Testis (tissue), 3 donors: ENCODE results near the gene KRTAP3-3. TPM values are rescaled to one million over a fixed set of nuclear protein-coding genes. Genes with fewer than 3 reads are reported as not detected.

Experiments used
- DNase-seq: peaks from one replicate; pipeline ENCODE4 v3.0.0-alpha.2; 2019
- H3K27ac ChIP-seq, 2 donors: fragments of 200-600 bp; sonication (generic); one replicate each; pipeline ENCODE4 v1.5.1; 2019
- H3K27me3 ChIP-seq: fragments of 200-600 bp; sonication (generic); one replicate; pipeline ENCODE4 v1.5.1; 2019
- H3K36me3 ChIP-seq: fragments of 200-600 bp; sonication (generic); one replicate; pipeline ENCODE4 v1.5.1; 2017; ENCODE audit warnings: low read depth; ENCODE audit errors: missing control alignments
- H3K4me1 ChIP-seq: fragments of 200-600 bp; sonication (generic); one replicate; pipeline ENCODE4 v1.5.1; 2019
- H3K4me3 ChIP-seq, 2 donors: fragments of 200-600 bp; sonication (generic); one replicate each; pipeline ENCODE4 v1.5.1; 2017 to 2019
- H3K9me3 ChIP-seq: fragments of 200-600 bp; sonication (generic); one replicate; pipeline ENCODE4 v1.5.1; 2017
- CTCF ChIP-seq, 3 experiments: fragments of 450-650 bp in 2 of 3; fragments of 200-600 bp in 1 of 3; sonication (generic) in 1 of 3; IDR thresholded peaks; one replicate each; pipeline ENCODE4 v1.5.1; 2016 to 2019; ENCODE audit warnings: antibody characterized with exemption in 3 of 3, mild to moderate bottlenecking in 2 of 3, moderate library complexity in 1 of 3
- POLR2A ChIP-seq: fragments of 450-650 bp; IDR thresholded peaks from one replicate; pipeline ENCODE4 v1.6.1; 2017; ENCODE audit warnings: antibody characterized with exemption, mild to moderate bottlenecking, moderate library complexity
- WGBS, 2 donors: methylation state at CpG; one replicate each; pipeline ENCODE4 v1.1.5; 2018; 5-methylcytosine and 5-hydroxymethylcytosine counted together
- intact Hi-C: fragments of 100-400 bp; cut with DNase I; formaldehyde crosslinking; loops from one replicate; pipeline ENCODE4 v1.15.1; 2023; ENCODE audit warnings: low total_unique reads
- polyA plus RNA-seq: library from polyadenylated mRNA; stranded (reverse); fragments of 350-450 nt; fragmentation: Illumina TruSeq; extraction: RNeasy Lipid Tissue Mini Kit (QIAGEN cat#74804); gene quantifications from one replicate; pipeline ENCODE4 v1.2.3, GENCODE V29; 2014; ENCODE audit warnings: low read depth, low replicate concordance; ENCODE audit not compliant: insufficient read depth
- total RNA-seq, 2 donors: library from RNA; depleted of rRNA; stranded (reverse); fragments of >200 nt; gene quantifications; one replicate each; pipeline ENCODE4 v1.2.3, GENCODE V29; 2016

The KRTAP3-3 gene
- total and polyA plus RNA-seq, 3 donors from 2014 or later, result not detected

GRCh38 chr17:41019415-41019814, 25.5 kb upstream of the KRTAP3-3 start:
- no peak overlapping the region for H3K4me3 ChIP-seq
- H3K4me1 ChIP-seq, result no peaks in the 10 kb centered on the region
- H3K9me3 ChIP-seq, result no peaks in the 10 kb centered on the region
- no peak for DNase-seq
- H3K27ac ChIP-seq, result no peak overlapping the region
- H3K27me3 ChIP-seq, result no peaks in the 10 kb centered on the region
- no peaks in the 10 kb centered on the region for H3K36me3 ChIP-seq
- intact Hi-C loops, result no loop called here
- 92 to 93% methylated on average over 3 of the region's 3 CpGs for WGBS, 2 donors
- TF ChIP-seq CTCF (IDR thresholded peaks at IDR 0.05), result no peak
- no peak for TF ChIP-seq POLR2A

- TF ChIP-seq CTCF (IDR thresholded peaks at IDR 0.05), result no peak
- no peak for TF ChIP-seq POLR2A
Observed at GRCh38 chr17:41018541-41018940, 24.6 kb upstream of the KRTAP3-3 start.

GRCh38 chr17:41016578-41017215, 22.7 kb upstream of the KRTAP3-3 start:
- Histone ChIP-seq H3K36me3 (no peaks in the 10 kb centered on the region), H3K27me3 (no peaks in the 10 kb centered on the region), H3K27ac (no peak overlapping the region), H3K4me1 (no peaks in the 10 kb centered on the region), H3K9me3 (no peaks in the 10 kb centered on the region), H3K4me3 (no peak overlapping the region)
- no peak for DNase-seq
- WGBS, 2 donors, result 79 to 88% methylated on average over 13 of the region's 13 CpGs
- intact Hi-C loops, result no loop called here
- TF ChIP-seq POLR2A (no peak), CTCF (IDR thresholded peaks at IDR 0.05) (no peak)

More at GRCh38 chr17:41018541-41018940, 24.6 kb upstream of the KRTAP3-3 start:
- H3K4me3 ChIP-seq, result no peak overlapping the region
- H3K9me3 ChIP-seq, result no peaks in the 10 kb centered on the region
- H3K4me1 ChIP-seq, result no peaks in the 10 kb centered on the region
- no peaks in the 10 kb centered on the region for H3K27me3 ChIP-seq
- intact Hi-C loops, result no loop called here
- H3K27ac ChIP-seq, result no peak overlapping the region
- H3K36me3 ChIP-seq, result no peaks in the 10 kb centered on the region
- 81 to 85% methylated on average over 3 of the region's 3 CpGs for WGBS, 2 donors
- no peak for DNase-seq

- H3K27ac ChIP-seq, result no peak overlapping the region
- no peak for TF ChIP-seq CTCF (IDR thresholded peaks at IDR 0.05)
- no peak for TF ChIP-seq POLR2A
- no peak for DNase-seq
- no peaks in the 10 kb centered on the region for H3K9me3 ChIP-seq
- intact Hi-C loops, result no loop called here
- H3K36me3 ChIP-seq, result no peaks in the 10 kb centered on the region
- H3K4me1 ChIP-seq, result no peaks in the 10 kb centered on the region
- H3K4me3 ChIP-seq, result no peak overlapping the region
- whole genome bisulfite sequencing, 2 donors, result 67 to 74% methylated on average over 7 of the region's 7 CpGs
- H3K27me3 ChIP-seq, result no peaks in the 10 kb centered on the region
Observed at GRCh38 chr17:41015454-41015853, 21.5 kb upstream of the KRTAP3-3 start.

- Histone ChIP-seq H3K27ac (no peak overlapping the region), H3K36me3 (no peaks in the 10 kb centered on the region), H3K4me1 (no peaks in the 10 kb centered on the region), H3K27me3 (no peaks in the 10 kb centered on the region), H3K4me3 (no peak overlapping the region), H3K9me3 (no peaks in the 10 kb centered on the region)
- peak; percentile 34 for DNase-seq
- intact Hi-C loops, result no loop called here
- no peak for TF ChIP-seq CTCF (IDR thresholded peaks at IDR 0.05)
- no peak for TF ChIP-seq POLR2A
- WGBS, 2 donors, result 20 to 26% methylated on average over 1 of the region's 1 CpG
Observed at GRCh38 chr17:41013606-41014005, 19.6 kb upstream of the KRTAP3-3 start.
